Esophagus squamous epithelium (tissue), 5 donors: ENCODE measurements around the gene BHLHA15. TPM values are rescaled to one million over a fixed set of nuclear protein-coding genes. Genes with fewer than 3 reads are reported as not detected.

ENCODE experiments used
- DNase-seq: peaks from one replicate; lab custom pipeline; 2025; lab: John Stamatoyannopoulos, UW
- H3K27ac ChIP-seq, 4 donors: fragments of 200-600 bp; sonication (generic); one replicate each; pipeline ENCODE4 v1.5.1; 2016 to 2019; ENCODE audit warnings: mild to moderate bottlenecking in 1 of 4
- H3K27me3 ChIP-seq, 4 donors: fragments of 200-600 bp; sonication (generic); 1 replicate in 3 of 4; 2 replicates in 1 of 4; pipeline versions ENCODE4 v1.5.1 to v1.6.0; 2017 to 2021; ENCODE audit warnings: antibody characterized with exemption in 1 of 4
- H3K36me3 ChIP-seq, 3 donors: fragments of 200-600 bp; sonication (generic); one replicate each; pipeline ENCODE4 v1.5.1; 2016 to 2019
- H3K4me1 ChIP-seq, 3 donors: fragments of 200-600 bp; sonication (generic); one replicate each; pipeline ENCODE4 v1.5.1; 2017 to 2019
- H3K4me3 ChIP-seq, 4 donors: fragments of 200-600 bp; sonication (generic); 1 replicate in 3 of 4; 2 replicates in 1 of 4; pipeline ENCODE4 v1.5.1; 2016 to 2019; ENCODE audit warnings: mild to moderate bottlenecking in 2 of 4, moderate library complexity in 1 of 4
- H3K9me3 ChIP-seq, 3 donors: fragments of 200-600 bp; sonication (generic); one replicate each; pipeline ENCODE4 v1.5.1; 2016 to 2019
- POLR2A ChIP-seq, 4 donors: fragments of 450-650 bp; IDR thresholded peaks; one replicate each; pipeline ENCODE4 v1.6.1; 2017; ENCODE audit warnings: antibody characterized with exemption in 4 of 4, mild to moderate bottlenecking in 4 of 4, moderate library complexity in 3 of 4
- WGBS, 2 donors: methylation state at CpG; one replicate each; pipeline ENCODE4 v1.1.5; 2018; 5-methylcytosine and 5-hydroxymethylcytosine counted together
- intact Hi-C: fragments of 100-400 bp; cut with DNase I; formaldehyde crosslinking; loops from one replicate; pipeline ENCODE4 v1.15.0; 2022
- total RNA-seq, 4 donors: library from RNA; depleted of rRNA; stranded (reverse); fragments of >200 nt; gene quantifications; one replicate each; pipeline ENCODE4 v1.1.0, GENCODE V29; 2016
- TF ChIP-seq, protein P1 (sequence below), 6 experiments: fragments of 450-650 bp in 4 of 6; fragments of 200-600 bp in 2 of 6; sonication (generic) in 2 of 6; IDR thresholded peaks; one replicate each; pipeline ENCODE4 v1.5.1; 2016 to 2019; ENCODE audit warnings: antibody characterized with exemption in 6 of 6, mild to moderate bottlenecking in 4 of 6, moderate library complexity in 4 of 6
- donor health status: DM: yes; HTN: yes; CAD: no.

The BHLHA15 gene
- total RNA-seq, 4 donors from 2014 or later = 0.82 to 8.0 (median 2.3) TPM

DNA sequence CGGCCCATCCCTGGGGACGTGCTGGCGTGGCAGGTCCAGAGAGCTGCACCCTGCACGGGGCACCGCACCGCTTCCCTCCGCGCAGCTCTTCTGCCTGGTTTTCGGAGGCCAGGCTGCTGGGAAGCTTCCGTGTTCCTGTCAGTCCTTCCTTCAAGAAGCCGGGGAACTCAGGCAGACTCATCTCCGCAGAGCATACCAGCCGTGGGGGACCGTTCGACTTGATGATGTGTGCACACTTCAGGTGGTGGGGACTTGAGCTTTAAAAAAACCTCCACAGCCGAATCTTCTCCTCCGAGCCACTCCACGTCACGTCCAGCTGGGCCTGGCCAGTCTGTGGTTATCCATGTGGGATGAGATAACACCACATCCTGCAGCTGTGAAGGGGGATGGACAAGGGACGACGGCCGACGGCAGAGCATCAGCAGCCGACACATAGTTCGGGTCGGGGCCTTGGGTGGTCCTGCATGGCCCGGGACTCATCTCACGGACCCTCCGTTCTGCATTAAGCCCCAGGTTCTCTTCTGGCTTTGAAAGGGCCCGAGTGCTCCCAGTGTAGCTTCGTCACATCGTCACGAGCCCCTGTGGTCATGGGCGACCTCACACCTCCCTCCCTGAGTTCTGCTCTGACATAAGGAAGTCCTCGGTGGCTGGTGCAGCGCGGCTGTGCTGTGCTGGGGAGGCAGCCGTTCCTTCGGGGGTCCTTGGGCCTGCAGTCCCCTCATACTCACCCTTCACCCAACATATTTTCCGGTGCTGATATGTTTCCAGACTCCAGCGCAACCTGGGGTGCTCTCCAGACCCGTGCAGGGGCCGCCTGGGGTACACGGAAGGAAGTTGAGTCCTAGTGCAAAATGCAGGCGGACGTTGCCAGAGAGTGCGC is 4.5 kb upstream of the BHLHA15 start:
- peaks cover 14 to 64% (median 14%) of the 10 kb centered on the region in 3 donors for H3K36me3 ChIP-seq
- DNase-seq = no peak
- peaks cover 8 to 14% (median 10%) of the 10 kb centered on the region in 3 donors for H3K4me1 ChIP-seq
- H3K27ac ChIP-seq = no peak overlapping the region
- WGBS, 2 donors = 91 to 92% methylated on average over 21 to 41 of the region's 47 CpGs
- peaks cover 0 to 11% (median 0%) of the 10 kb centered on the region in 4 donors for H3K27me3 ChIP-seq
- intact Hi-C loops = no loop called here
- no peak for TF ChIP-seq POLR2A (IDR thresholded peaks at IDR 0.05)
- TF ChIP-seq, protein P1, sequence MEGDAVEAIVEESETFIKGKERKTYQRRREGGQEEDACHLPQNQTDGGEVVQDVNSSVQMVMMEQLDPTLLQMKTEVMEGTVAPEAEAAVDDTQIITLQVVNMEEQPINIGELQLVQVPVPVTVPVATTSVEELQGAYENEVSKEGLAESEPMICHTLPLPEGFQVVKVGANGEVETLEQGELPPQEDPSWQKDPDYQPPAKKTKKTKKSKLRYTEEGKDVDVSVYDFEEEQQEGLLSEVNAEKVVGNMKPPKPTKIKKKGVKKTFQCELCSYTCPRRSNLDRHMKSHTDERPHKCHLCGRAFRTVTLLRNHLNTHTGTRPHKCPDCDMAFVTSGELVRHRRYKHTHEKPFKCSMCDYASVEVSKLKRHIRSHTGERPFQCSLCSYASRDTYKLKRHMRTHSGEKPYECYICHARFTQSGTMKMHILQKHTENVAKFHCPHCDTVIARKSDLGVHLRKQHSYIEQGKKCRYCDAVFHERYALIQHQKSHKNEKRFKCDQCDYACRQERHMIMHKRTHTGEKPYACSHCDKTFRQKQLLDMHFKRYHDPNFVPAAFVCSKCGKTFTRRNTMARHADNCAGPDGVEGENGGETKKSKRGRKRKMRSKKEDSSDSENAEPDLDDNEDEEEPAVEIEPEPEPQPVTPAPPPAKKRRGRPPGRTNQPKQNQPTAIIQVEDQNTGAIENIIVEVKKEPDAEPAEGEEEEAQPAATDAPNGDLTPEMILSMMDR (IDR thresholded peaks at IDR 0.05) = no peak
- H3K9me3 ChIP-seq = no peaks in the 10 kb centered on the region
- no peak overlapping the region for H3K4me3 ChIP-seq

DNA sequence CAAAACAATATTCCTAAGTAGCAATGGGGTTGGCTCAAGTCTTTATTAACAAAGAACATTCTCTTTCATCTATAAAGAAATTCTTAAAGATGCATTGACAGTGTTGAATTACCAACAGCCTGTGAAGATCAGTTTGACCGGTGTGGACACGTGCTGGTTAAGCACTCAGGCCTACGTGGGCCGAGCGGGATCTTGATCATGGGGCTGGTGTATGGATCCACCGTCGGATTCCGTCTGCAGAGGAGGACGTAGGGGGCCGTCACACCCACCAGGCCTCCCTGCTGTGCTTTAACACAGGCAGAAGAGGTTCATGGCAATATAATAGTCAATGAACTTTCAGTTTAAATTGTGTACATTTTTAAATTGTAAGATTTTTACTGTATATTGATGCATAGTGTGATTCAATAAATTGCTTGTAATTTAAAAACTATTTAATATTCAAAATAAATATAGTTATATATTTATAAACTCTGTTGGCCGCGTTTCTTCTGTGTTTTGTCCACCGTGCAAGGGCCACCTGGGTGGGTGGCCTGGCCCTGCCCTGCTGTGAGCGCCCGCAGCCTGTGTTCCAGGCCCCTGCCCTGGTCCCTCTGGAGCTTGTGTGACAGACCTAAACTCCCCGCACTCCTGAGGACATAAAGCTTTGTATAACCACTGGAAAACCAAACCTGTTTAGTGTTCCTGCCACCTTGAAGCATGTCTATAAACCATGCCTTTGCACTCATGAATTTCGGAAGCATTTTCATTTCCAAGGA is 1.9 kb upstream of the BHLHA15 start:
- Histone ChIP-seq H3K36me3 (peaks cover 7 to 46% (median 12%) of the 10 kb centered on the region in 3 donors), H3K27me3 (peaks cover 0 to 18% (median 0%) of the 10 kb centered on the region in 4 donors), H3K4me3 (no peak overlapping the region), H3K9me3 (no peaks in the 10 kb centered on the region), H3K27ac (no peak overlapping the region), H3K4me1 (peaks cover 8 to 15% (median 11%) of the 10 kb centered on the region in 3 donors)
- TF ChIP-seq POLR2A (IDR thresholded peaks at IDR 0.05) = no peak
- TF ChIP-seq, protein P1 (IDR thresholded peaks at IDR 0.05) = no peak
- DNase-seq = no peak
- intact Hi-C loops = no loop called here
- 88 to 92% methylated on average over 13 to 17 of the region's 17 CpGs for WGBS, 2 donors

DNA sequence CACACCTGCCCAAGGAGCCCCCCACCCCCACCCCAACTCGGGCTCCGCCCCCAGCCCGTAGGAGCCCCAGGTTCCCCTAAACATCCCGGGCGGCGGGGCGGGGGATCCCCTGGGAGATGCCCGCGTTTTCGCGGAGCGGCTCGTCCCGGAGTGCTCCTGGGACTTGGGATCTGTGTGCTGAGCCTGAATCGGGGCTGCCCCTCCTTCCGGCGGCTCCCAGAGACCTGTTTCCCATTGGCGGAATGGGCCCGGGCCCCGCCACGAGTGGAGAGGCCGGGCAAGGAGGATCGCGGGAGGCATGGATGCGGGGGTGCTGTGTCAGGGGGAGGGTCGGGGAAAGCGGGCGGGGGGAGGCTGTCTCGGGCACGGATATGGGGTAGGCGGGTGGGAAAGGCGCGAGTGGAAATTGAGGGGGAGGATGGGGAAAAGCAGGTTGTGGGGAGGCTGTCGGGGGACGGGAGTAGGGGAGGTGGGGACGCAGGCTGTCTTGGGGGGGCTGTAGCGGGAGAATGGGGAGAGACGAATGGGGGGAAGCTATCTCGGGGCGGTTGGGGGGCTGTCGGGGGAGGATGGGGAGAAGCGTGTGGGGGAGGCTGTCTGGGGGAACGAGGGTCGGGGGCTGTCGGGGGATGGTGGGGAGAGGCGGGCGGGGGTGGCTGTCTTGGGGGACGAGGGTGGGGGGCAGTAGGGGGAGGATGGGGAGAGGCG is 572 bp upstream of the BHLHA15 start:
- H3K27ac ChIP-seq = no peak overlapping the region
- peaks cover 8 to 15% (median 11%) of the 10 kb centered on the region in 3 donors for H3K4me1 ChIP-seq
- H3K27me3 ChIP-seq = peaks cover 0 to 18% (median 0%) of the 10 kb centered on the region in 4 donors
- H3K4me3 ChIP-seq = peak overlapping the region in 3 of 4 donors; percentile 33 to 65 (median 42)
- TF ChIP-seq, protein P1 (IDR thresholded peaks at IDR 0.05) = no peak
- TF ChIP-seq POLR2A (IDR thresholded peaks at IDR 0.05) = no peak
- no peak for DNase-seq
- intact Hi-C loops = no loop called here
- peaks cover 0 to 37% (median 1%) of the 10 kb centered on the region in 3 donors for H3K36me3 ChIP-seq
- WGBS, 2 donors = no CpG with 5 or more reads among the region's 49 CpGs
- H3K9me3 ChIP-seq = no peaks in the 10 kb centered on the region

DNA sequence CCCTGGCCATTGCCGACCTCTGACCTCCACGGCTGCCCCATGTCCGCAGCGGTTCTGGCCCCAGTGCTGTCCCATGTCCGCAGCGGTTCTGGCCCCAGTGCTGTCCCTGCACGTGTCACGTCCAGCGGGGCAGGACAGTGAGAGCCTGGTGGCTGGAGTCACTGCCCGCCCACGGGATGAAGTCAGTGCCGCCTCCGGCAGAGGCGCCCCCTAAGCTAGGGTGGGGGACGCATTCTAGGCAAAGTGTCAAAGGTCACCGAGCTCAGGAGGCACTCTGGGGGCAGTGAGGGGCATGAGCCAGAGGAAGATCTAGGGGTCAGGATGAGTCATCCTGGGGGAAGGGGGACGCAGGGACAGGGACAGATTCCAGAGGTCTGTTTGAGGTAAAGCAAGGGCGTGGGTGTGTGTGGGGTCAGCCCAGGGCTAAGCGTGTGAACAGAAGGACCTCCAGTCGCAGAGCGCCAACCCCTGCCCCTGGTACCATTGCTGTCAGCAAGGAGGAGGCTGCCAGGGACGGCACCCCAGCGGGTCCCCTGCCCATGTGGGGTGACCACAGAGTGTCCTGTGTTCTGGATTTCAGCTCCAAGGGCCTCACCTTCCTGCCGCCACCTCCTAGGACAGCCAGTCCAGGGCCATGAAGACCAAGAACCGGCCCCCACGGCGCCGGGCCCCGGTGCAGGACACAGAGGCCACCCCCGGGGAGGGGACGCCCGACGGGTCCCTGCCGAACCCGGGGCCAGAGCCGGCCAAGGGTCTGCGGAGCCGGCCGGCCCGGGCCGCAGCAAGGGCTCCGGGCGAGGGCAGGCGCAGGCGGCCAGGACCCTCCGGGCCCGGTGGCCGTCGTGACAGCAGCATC is 665 bp downstream of the BHLHA15 start:
- 56 to 93% methylated on average over 3 to 13 of the region's 49 CpGs for WGBS, 2 donors
- TF ChIP-seq, protein P1 (IDR thresholded peaks at IDR 0.05) = no peak
- TF ChIP-seq POLR2A (IDR thresholded peaks at IDR 0.05) = no peak
- DNase-seq = no peak
- peaks cover 0 to 37% (median 0%) of the 10 kb centered on the region in 3 donors for H3K36me3 ChIP-seq
- intact Hi-C loops = no loop called here
- peaks cover 8 to 15% (median 11%) of the 10 kb centered on the region in 3 donors for H3K4me1 ChIP-seq
- H3K27me3 ChIP-seq = peaks cover 0 to 18% (median 0%) of the 10 kb centered on the region in 4 donors
- H3K4me3 ChIP-seq = peak overlapping the region; percentile 27 to 65 (median 38)
- H3K27ac ChIP-seq = peak overlapping the region in 1 of 4 donors; percentile 65
- H3K9me3 ChIP-seq = no peaks in the 10 kb centered on the region
